H9 (cell line): Measurements from ENCODE around the gene SERPINE1. TPM values are rescaled to one million over a fixed set of nuclear protein-coding genes. Genes with fewer than 3 reads are reported as not detected.

Experiments used
- DNase-seq: peaks from one replicate; pipeline ENCODE4 v3.0.0-alpha.2; 2017
- H2AFZ ChIP-seq: one replicate; pipeline ENCODE4 v1.6.1; 2013; ENCODE audit warnings: mild to moderate bottlenecking, low read length, control low read depth, moderate library complexity
- H2AK5ac ChIP-seq: 2 replicates; pipeline ENCODE4 v1.6.1; 2013; ENCODE audit warnings: low read length, control low read depth, mixed read lengths; ENCODE audit not compliant: insufficient read length
- H2BK120ac ChIP-seq: one replicate; pipeline ENCODE4 v1.6.1; 2013; ENCODE audit warnings: low read depth, mild to moderate bottlenecking, low read length, control low read depth, inconsistent platforms; ENCODE audit not compliant: poor library complexity, severe bottlenecking
- H2BK12ac ChIP-seq: 2 replicates; pipeline ENCODE4 v1.6.1; 2013; ENCODE audit warnings: low read length, control low read depth, mixed read lengths, low read depth; ENCODE audit not compliant: insufficient read length
- H2BK15ac ChIP-seq: 2 replicates; pipeline ENCODE4 v1.6.1; 2013; ENCODE audit warnings: low read depth, low read length, control low read depth
- H2BK20ac ChIP-seq: one replicate; pipeline ENCODE4 v1.6.1; 2013; ENCODE audit warnings: low read depth, mild to moderate bottlenecking, low read length, control low read depth, inconsistent platforms; ENCODE audit not compliant: poor library complexity, severe bottlenecking
- H2BK5ac ChIP-seq: 2 replicates; pipeline ENCODE4 v1.6.1; 2013; ENCODE audit warnings: low read length, control low read depth, mixed read lengths; ENCODE audit not compliant: insufficient read length
- H3K14ac ChIP-seq: 2 replicates; pipeline ENCODE4 v1.6.1; 2013; ENCODE audit warnings: low read length, control low read depth; ENCODE audit not compliant: insufficient read depth
- H3K18ac ChIP-seq: 2 replicates; pipeline ENCODE4 v1.6.1; 2013; ENCODE audit warnings: low read depth, mild to moderate bottlenecking, mixed read lengths, low read length, control low read depth; ENCODE audit not compliant: insufficient read length
- H3K23ac ChIP-seq: 2 replicates; pipeline ENCODE4 v1.6.1; 2013; ENCODE audit warnings: low read length, control low read depth, mixed read lengths, low read depth; ENCODE audit not compliant: insufficient read length
- H3K23me2 ChIP-seq: 2 replicates; pipeline ENCODE4 v1.6.1; 2013; ENCODE audit warnings: low read depth, mild to moderate bottlenecking, mixed read lengths, low read length, control low read depth; ENCODE audit not compliant: insufficient read length, poor library complexity, severe bottlenecking
- H3K27ac ChIP-seq: 2 replicates; pipeline ENCODE4 v1.5.1; 2013; ENCODE audit warnings: low read length, control low read depth, mixed read lengths, low read depth; ENCODE audit not compliant: insufficient read length
- H3K27me3 ChIP-seq: 2 replicates; pipeline ENCODE4 v1.6.1; 2013; ENCODE audit warnings: low read length, control low read depth, inconsistent platforms; ENCODE audit not compliant: insufficient read depth
- H3K4ac ChIP-seq: 2 replicates; pipeline ENCODE4 v1.6.1; 2013; ENCODE audit warnings: low read depth, mild to moderate bottlenecking, control low read depth, inconsistent platforms, low read length, moderate library complexity
- H3K4me1 ChIP-seq: 2 replicates; pipeline ENCODE4 v1.6.1; 2013; ENCODE audit warnings: low read length, control low read depth, inconsistent platforms; ENCODE audit not compliant: insufficient read depth
- H3K4me2 ChIP-seq: 2 replicates; pipeline ENCODE4 v1.6.1; 2013; ENCODE audit warnings: low read length, control low read depth, mixed read lengths; ENCODE audit not compliant: insufficient read length, insufficient read depth
- H3K56ac ChIP-seq: 2 replicates; pipeline ENCODE4 v1.6.1; 2013; ENCODE audit warnings: low read depth, mild to moderate bottlenecking, mixed read lengths, low read length, control low read depth; ENCODE audit not compliant: insufficient read length
- H3K79me1 ChIP-seq: 2 replicates; pipeline ENCODE4 v1.6.1; 2013; ENCODE audit warnings: low read depth, mild to moderate bottlenecking, moderate library complexity, low read length, control low read depth, inconsistent platforms; ENCODE audit not compliant: insufficient read depth, poor library complexity, severe bottlenecking
- H3K79me2 ChIP-seq: 2 replicates; pipeline ENCODE4 v1.6.1; 2013; ENCODE audit warnings: low read length, control low read depth, inconsistent platforms; ENCODE audit not compliant: insufficient read depth
- H3K9ac ChIP-seq: 2 replicates; pipeline ENCODE4 v1.6.1; 2013; ENCODE audit warnings: low read length, control low read depth, mixed read lengths; ENCODE audit not compliant: insufficient read length; ENCODE audit errors: extremely low read depth
- H3K9me3 ChIP-seq: one replicate; pipeline ENCODE4 v1.6.1; 2013; ENCODE audit warnings: low read depth, low read length, inconsistent platforms; ENCODE audit not compliant: control insufficient read depth
- H3T11ph ChIP-seq: one replicate; pipeline ENCODE4 v1.6.1; 2013; ENCODE audit warnings: mild to moderate bottlenecking, low read length, control low read depth, inconsistent platforms
- H4K20me1 ChIP-seq: one replicate; pipeline ENCODE4 v1.6.1; 2013; ENCODE audit not compliant: control insufficient read depth, insufficient read length, insufficient read depth
- H4K5ac ChIP-seq: 2 replicates; pipeline ENCODE4 v1.6.1; 2013; ENCODE audit warnings: low read depth, mild to moderate bottlenecking, mixed read lengths, low read length, control low read depth; ENCODE audit not compliant: insufficient read length
- H4K8ac ChIP-seq: replicated peaks from 2 replicates; pipeline ENCODE4 v1.6.1; 2013; ENCODE audit warnings: low read length, control low read depth, mixed read lengths, low read depth; ENCODE audit not compliant: insufficient read length
- H4K91ac ChIP-seq: 2 replicates; pipeline ENCODE4 v1.6.1; 2013; ENCODE audit warnings: low read depth, mild to moderate bottlenecking, moderate library complexity, mixed read lengths, low read length, control low read depth; ENCODE audit not compliant: insufficient read length
- H3K27ac Mint-ChIP-seq, 3 experiments: 2 replicates in 2 of 3; 3 replicates in 1 of 3; pipeline ENCODE4 v1.8.0; 2020 to 2021; ENCODE audit warnings: mixed read lengths in 3 of 3, mild to moderate bottlenecking in 1 of 3, moderate library complexity in 1 of 3
- H3K27me3 Mint-ChIP-seq: 2 replicates; pipeline ENCODE4 v1.8.0; 2021; ENCODE audit warnings: low read depth, mild to moderate bottlenecking, moderate library complexity, mixed read lengths
- H3K36me3 Mint-ChIP-seq, 3 experiments: 2 replicates in 2 of 3; 3 replicates in 1 of 3; pipeline ENCODE4 v1.8.0; 2020 to 2021; ENCODE audit warnings: low read depth in 3 of 3, mixed read lengths in 3 of 3; ENCODE audit not compliant: insufficient read depth in 1 of 3
- H3K4me1 Mint-ChIP-seq, 2 experiments: 2 replicates each; pipeline ENCODE4 v1.8.0; 2020; ENCODE audit warnings: mixed read lengths in 2 of 2
- H3K4me3 Mint-ChIP-seq, 2 experiments: 2 replicates in 1 of 2; 3 replicates in 1 of 2; pipeline ENCODE4 v1.8.0; 2020 to 2021; ENCODE audit warnings: mild to moderate bottlenecking in 2 of 2, mixed read lengths in 2 of 2, moderate library complexity in 1 of 2
- H3K9me3 Mint-ChIP-seq, 2 experiments: 2 replicates in 1 of 2; 3 replicates in 1 of 2; pipeline ENCODE4 v1.8.0; 2020; ENCODE audit warnings: mild to moderate bottlenecking in 2 of 2, mixed read lengths in 2 of 2, moderate library complexity in 1 of 2
- WGBS: extraction: QIAGEN DNeasy Blood & Tissue Kit; methylation state at CpG from one replicate; pipeline ENCODE4 v1.1.7; 2013; ENCODE audit warnings: missing lambda C conversion rate, low lambda C conversion rate, mixed read lengths; ENCODE audit not compliant: insufficient read length; ENCODE audit errors: extremely low coverage; 5-methylcytosine and 5-hydroxymethylcytosine counted together
- total RNA-seq: library from RNA; stranded (reverse); gene quantifications from 2 replicates; pipeline ENCODE4 v1.2.1, GENCODE V29; 2021
- TF ChIP-seq, protein P1 (sequence below): fragments of 200-600 bp; sonication (generic); conservative IDR thresholded peaks from 3 replicates; pipeline ENCODE4 v1.8.0; 2021; ENCODE audit warnings: antibody characterized with exemption, mild to moderate bottlenecking

The SERPINE1 gene
- total RNA-seq, 1 experiment from 2014 or later = 11.5 TPM

DNA sequence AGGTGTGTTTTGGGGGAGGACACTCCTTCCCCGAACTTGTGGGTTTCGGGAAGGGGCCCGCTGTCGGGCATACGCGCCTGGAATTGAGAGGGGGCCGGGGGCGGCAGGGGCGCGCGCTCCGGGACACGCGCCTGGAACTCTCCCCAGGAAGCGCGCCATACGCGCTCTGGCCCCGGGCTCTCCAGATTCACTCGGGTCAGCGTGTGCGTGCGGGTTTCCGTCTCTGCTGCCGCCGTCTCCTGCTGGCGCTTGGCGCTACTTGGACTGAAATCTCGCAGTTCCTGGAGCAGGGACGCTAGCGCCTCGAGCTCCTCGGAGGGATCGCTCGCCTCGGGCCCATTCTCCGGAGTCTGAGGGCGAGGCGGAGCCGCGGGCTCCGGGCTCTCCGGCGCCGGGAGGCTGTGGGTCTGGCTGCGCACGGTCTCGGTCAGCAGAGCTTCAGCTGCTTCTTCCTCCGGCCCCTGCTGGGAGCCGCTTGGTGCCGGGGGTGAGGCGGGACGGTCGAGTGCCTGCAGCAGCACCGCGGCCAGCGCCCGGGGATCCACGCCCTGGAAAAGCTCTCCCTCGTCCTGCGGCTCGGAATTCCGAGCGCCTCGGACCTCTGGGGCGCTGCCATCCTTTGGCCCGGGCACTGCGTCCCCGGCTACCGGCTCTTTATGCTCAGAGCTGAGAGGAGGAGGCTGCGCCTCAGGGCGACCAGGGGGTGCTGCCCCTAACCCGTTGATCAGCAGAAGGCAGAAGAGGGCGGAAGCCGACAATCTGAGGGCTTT, 37.4 kb downstream of the SERPINE1 start:
- peaks cover 44% of the 10 kb centered on the region for H3K27me3 Mint-ChIP-seq
- Histone ChIP-seq H2BK15ac (no peak overlapping the region), H3K79me2 (no peaks in the 10 kb centered on the region), H2AK5ac (no peak overlapping the region), H3K27ac (no peak overlapping the region), H3K56ac (no peak overlapping the region), H4K5ac (no peak overlapping the region), H3K23ac (no peak overlapping the region), H4K8ac (no peak overlapping the region), H2BK120ac (no peak overlapping the region), H2BK20ac (no peak overlapping the region), H2BK5ac (no peak overlapping the region), H4K20me1 (no peaks in the 10 kb centered on the region), H3K27me3 (peaks cover 7% of the 10 kb centered on the region; the same call in 1 of the 2 replicates), H3T11ph (no peak overlapping the region), H3K9me3 (no peaks in the 10 kb centered on the region), H3K4me1 (peaks cover 16% of the 10 kb centered on the region; the same call in 1 of the 2 replicates), H2AFZ (no peak overlapping the region), H3K4ac (no peak overlapping the region), H3K14ac (no peak overlapping the region), H3K18ac (no peak overlapping the region), H3K23me2 (peaks cover 40% of the 10 kb centered on the region), H4K91ac (no peak overlapping the region), H3K4me2 (peak overlapping the region; percentile 65), H2BK12ac (no peak overlapping the region), H3K9ac (no peak overlapping the region), H3K79me1 (no peaks in the 10 kb centered on the region)
- H3K9me3 Mint-ChIP-seq = no peaks in the 10 kb centered on the region
- H3K4me3 Mint-ChIP-seq = peak overlapping the region; percentile 82 to 87
- peaks cover 0 to 7% (median 4%) of the 10 kb centered on the region in 3 experiments; a peak in 3 of 7 replicates for H3K36me3 Mint-ChIP-seq
- TF ChIP-seq, protein P1, sequence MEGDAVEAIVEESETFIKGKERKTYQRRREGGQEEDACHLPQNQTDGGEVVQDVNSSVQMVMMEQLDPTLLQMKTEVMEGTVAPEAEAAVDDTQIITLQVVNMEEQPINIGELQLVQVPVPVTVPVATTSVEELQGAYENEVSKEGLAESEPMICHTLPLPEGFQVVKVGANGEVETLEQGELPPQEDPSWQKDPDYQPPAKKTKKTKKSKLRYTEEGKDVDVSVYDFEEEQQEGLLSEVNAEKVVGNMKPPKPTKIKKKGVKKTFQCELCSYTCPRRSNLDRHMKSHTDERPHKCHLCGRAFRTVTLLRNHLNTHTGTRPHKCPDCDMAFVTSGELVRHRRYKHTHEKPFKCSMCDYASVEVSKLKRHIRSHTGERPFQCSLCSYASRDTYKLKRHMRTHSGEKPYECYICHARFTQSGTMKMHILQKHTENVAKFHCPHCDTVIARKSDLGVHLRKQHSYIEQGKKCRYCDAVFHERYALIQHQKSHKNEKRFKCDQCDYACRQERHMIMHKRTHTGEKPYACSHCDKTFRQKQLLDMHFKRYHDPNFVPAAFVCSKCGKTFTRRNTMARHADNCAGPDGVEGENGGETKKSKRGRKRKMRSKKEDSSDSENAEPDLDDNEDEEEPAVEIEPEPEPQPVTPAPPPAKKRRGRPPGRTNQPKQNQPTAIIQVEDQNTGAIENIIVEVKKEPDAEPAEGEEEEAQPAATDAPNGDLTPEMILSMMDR = no peak
- H3K4me1 Mint-ChIP-seq = peaks cover 53 to 70% of the 10 kb centered on the region in 2 experiments
- no CpG with 5 or more reads among the region's 75 CpGs for WGBS
- H3K27ac Mint-ChIP-seq = no peak overlapping the region
- peak; percentile 82 for DNase-seq
